Brain microvascular endothelial cell (primary cell): ENCODE results near the gene MC1R.
"Not testable (repeated sequence)": the region's sequence is repeated elsewhere in the genome, so short reads cannot be mapped to it uniquely, and the experiment has no call there.

ENCODE experiments used
- DNase-seq: peaks from one replicate; pipeline ENCODE4 v3.0.0-alpha.2; 2020
- H3K27ac ChIP-seq: fragments of 250-450 bp; sonication (Bioruptor Pico); 2 replicates; pipeline ENCODE4 v1.5.1; 2020; ENCODE audit warnings: mild to moderate bottlenecking, moderate library complexity
- H3K27me3 ChIP-seq: fragments of 250-450 bp; sonication (Bioruptor Pico); replicated peaks from 2 replicates; pipeline ENCODE4 v1.5.1; 2020; ENCODE audit warnings: mild to moderate bottlenecking
- H3K36me3 ChIP-seq: fragments of 250-450 bp; sonication (Bioruptor Pico); replicated peaks from 2 replicates; pipeline ENCODE4 v1.5.1; 2020; ENCODE audit warnings: mild to moderate bottlenecking
- H3K4me3 ChIP-seq: 2 replicates; pipeline ENCODE4 v1.5.1; 2011; ENCODE audit warnings: low read depth, mild to moderate bottlenecking, control low read depth, low read length, moderate library complexity
- CTCF ChIP-seq: IDR thresholded peaks from 2 replicates; pipeline ENCODE4 v1.5.1; 2011; ENCODE audit warnings: low read depth, mild to moderate bottlenecking, moderate library complexity, low read length, control low read depth, inconsistent platforms; ENCODE audit errors: missing control alignments
- in situ Hi-C: cut with HindIII; loops from 2 replicates; pipeline ENCODE4 v1.10.0; 2017; ENCODE audit warnings: low sequenced_read_pairs, low pct_ligation_motif_present

MC1R gene

GRCh38 chr16:89965447-89966225 lies 47.0 kb downstream of the MC1R start:
- no peak for TF ChIP-seq CTCF
- Histone ChIP-seq H3K27me3 (no peaks in the 10 kb centered on the region), H3K4me3 (no peak overlapping the region), H3K27ac (no peak overlapping the region), H3K36me3 (peaks cover 6% of the 10 kb centered on the region)
- in situ Hi-C loops = no loop called here
- no peak for DNase-seq

- in situ Hi-C loops = no loop called here
- no peaks in the 10 kb centered on the region for H3K27me3 ChIP-seq
- DNase-seq = no peak
- no peak overlapping the region for H3K27ac ChIP-seq
- H3K36me3 ChIP-seq = no peaks in the 10 kb centered on the region
- no peak overlapping the region for H3K4me3 ChIP-seq
- no peak for TF ChIP-seq CTCF
These were observed 48.1 kb downstream of the MC1R start for GRCh38 chr16:89966756-89967155.

GRCh38 chr16:89967436-89967835 lies 48.8 kb downstream of the MC1R start:
- in situ Hi-C loops, H3K36me3 ChIP-seq: not testable (repeated sequence)

GRCh38 chr16:89968074-89968473 lies 49.4 kb downstream of the MC1R start:
- H3K36me3 ChIP-seq, DNase-seq, H3K4me3 ChIP-seq, in situ Hi-C loops, H3K27ac ChIP-seq, H3K27me3 ChIP-seq: not testable (repeated sequence)

More at GRCh38 chr16:89967436-89967835, 48.8 kb downstream of the MC1R start:
- not testable (repeated sequence) for H3K4me3 ChIP-seq, DNase-seq, H3K27me3 ChIP-seq, H3K27ac ChIP-seq

GRCh38 chr16:89969741-89970410 lies 51.2 kb downstream of the MC1R start:
- DNase-seq = no peak
- Histone ChIP-seq H3K4me3 (no peak overlapping the region), H3K36me3 (no peaks in the 10 kb centered on the region), H3K27ac (no peak overlapping the region), H3K27me3 (no peaks in the 10 kb centered on the region)
- no peak for TF ChIP-seq CTCF
- in situ Hi-C loops = no loop called here
